Measurements from ENCODE around the gene RGS13.
A peak's percentile ranks its signal among the peaks of the same experiment; 100 is the strongest.

RGS13 gene

GRCh38 chr1:192635939-192636338 lies at the start of gene RGS13:
TSS of gene RGS13 (plus strand) at chr1:192636147. CDS start at chr1:192644335, 8,188 bp downstream.
- DNase-seq (ENCODE audit: low read depth in 2 of 3, low spot score in 2 of 3) = no peak

GRCh38 chr1:192587386-192588266 lies 48.3 kb upstream of the RGS13 start:
- no peak for DNase-seq (ENCODE audit: low read depth in 2 of 3, low spot score in 2 of 3)

GRCh38 chr1:192588546-192588945 lies 47.4 kb upstream of the RGS13 start:
- no peak for DNase-seq (ENCODE audit: low read depth in 2 of 3, low spot score in 2 of 3)

- DNase-seq (ENCODE audit: low read depth in 2 of 3, low spot score in 2 of 3) = no peak
Measured at GRCh38 chr1:192589813-192590212, 46.1 kb upstream of the RGS13 start.

GRCh38 chr1:192592517-192592916 lies 43.4 kb upstream of the RGS13 start:
- no peak for DNase-seq (ENCODE audit: low read depth in 2 of 3, low spot score in 2 of 3)

- DNase-seq (ENCODE audit: low read depth in 2 of 3, low spot score in 2 of 3) = no peak
Measured at GRCh38 chr1:192592981-192593708, 42.8 kb upstream of the RGS13 start.

- no peak for DNase-seq (ENCODE audit: low read depth in 2 of 3, low spot score in 2 of 3)
Measured at GRCh38 chr1:192595299-192595698, 40.6 kb upstream of the RGS13 start.

GRCh38 chr1:192598589-192598988 lies 37.4 kb upstream of the RGS13 start:
- DNase-seq (ENCODE audit: low read depth in 2 of 3, low spot score in 2 of 3) = no peak

- DNase-seq (ENCODE audit: low read depth in 2 of 3, low spot score in 2 of 3) = no peak
Measured at GRCh38 chr1:192600275-192600674, 35.7 kb upstream of the RGS13 start.

- no peak for DNase-seq (ENCODE audit: low read depth in 2 of 3, low spot score in 2 of 3)
Measured at GRCh38 chr1:192601143-192601542, 34.8 kb upstream of the RGS13 start.

GRCh38 chr1:192601567-192601966 lies 34.4 kb upstream of the RGS13 start:
- DNase-seq (ENCODE audit: low read depth in 2 of 3, low spot score in 2 of 3) = no peak

- no peak for DNase-seq (ENCODE audit: low read depth in 2 of 3, low spot score in 2 of 3)
Measured at GRCh38 chr1:192602757-192603156, 33.2 kb upstream of the RGS13 start.

GRCh38 chr1:192603218-192603787 lies 32.6 kb upstream of the RGS13 start:
- no peak for DNase-seq (ENCODE audit: low read depth in 2 of 3, low spot score in 2 of 3)

- no peak for DNase-seq (ENCODE audit: low read depth in 2 of 3, low spot score in 2 of 3)
Measured at GRCh38 chr1:192604979-192605620, 30.8 kb upstream of the RGS13 start.

GRCh38 chr1:192608671-192609070 lies 27.3 kb upstream of the RGS13 start:
- DNase-seq (ENCODE audit: low read depth in 2 of 3, low spot score in 2 of 3) = no peak

- DNase-seq (ENCODE audit: low read depth in 2 of 3, low spot score in 2 of 3) = peak; percentile 5 to 12 (median 12)
Measured at GRCh38 chr1:192609110-192610079, 26.6 kb upstream of the RGS13 start.

GRCh38 chr1:192610112-192610889 lies 25.6 kb upstream of the RGS13 start:
- DNase-seq (ENCODE audit: low read depth in 2 of 3, low spot score in 2 of 3) = no peak

- DNase-seq (ENCODE audit: low read depth in 2 of 3, low spot score in 2 of 3) = no peak
Measured at GRCh38 chr1:192615055-192615454, 20.9 kb upstream of the RGS13 start.

GRCh38 chr1:192620071-192620635 lies 15.8 kb upstream of the RGS13 start:
- DNase-seq (ENCODE audit: low read depth in 2 of 3, low spot score in 2 of 3) = no peak

All from activated CD8-positive, alpha-beta memory T cell treated with anti-CD3 and anti-CD28 coated beads for 48 hours (primary cell).